Hepatic stellate cell (primary cell): ENCODE data around the gene CLCN2.

ENCODE experiments used
- DNase-seq: peaks from one replicate; pipeline ENCODE4 v3.0.0; 2011; ENCODE audit warnings: low spot score

The CLCN2 gene

DNA sequence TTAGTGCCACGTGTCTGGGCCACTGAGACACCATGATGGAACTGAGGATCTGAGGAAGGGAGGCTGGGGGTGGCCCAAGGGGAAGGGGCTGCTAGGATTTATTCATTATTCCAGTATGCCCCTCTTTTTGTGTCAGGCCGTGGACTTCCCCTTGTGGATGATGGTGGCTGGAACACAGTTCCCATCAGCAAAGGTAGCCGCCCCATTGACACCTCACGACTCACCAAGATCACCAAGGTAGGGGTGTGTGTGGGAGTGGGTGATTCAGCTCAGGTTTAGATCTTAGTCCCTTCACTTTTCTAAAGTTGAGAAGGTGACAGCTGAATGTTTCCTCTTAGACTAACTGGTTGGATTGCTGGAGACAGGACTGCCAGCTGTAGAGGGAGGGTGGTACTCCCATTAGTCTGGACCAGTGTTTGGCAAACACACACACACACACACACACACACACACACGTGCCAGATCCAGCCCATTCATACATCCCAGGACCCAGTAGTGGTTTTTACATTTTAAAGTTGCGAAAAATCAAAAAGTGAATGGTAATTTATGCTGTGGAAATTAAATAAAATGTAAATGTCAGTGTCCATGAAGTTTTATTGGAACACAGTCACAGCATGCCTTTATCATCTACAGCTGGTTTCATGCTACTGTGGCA, 35.6 kb downstream of the CLCN2 start:
- DNase-seq: no peak

- no peak for DNase-seq
These were observed 36.1 kb downstream of the CLCN2 start for GRCh38 chr3:184325269-184325668.

- DNase-seq: no peak
These were observed 37.7 kb downstream of the CLCN2 start for GRCh38 chr3:184323696-184324095.

DNA sequence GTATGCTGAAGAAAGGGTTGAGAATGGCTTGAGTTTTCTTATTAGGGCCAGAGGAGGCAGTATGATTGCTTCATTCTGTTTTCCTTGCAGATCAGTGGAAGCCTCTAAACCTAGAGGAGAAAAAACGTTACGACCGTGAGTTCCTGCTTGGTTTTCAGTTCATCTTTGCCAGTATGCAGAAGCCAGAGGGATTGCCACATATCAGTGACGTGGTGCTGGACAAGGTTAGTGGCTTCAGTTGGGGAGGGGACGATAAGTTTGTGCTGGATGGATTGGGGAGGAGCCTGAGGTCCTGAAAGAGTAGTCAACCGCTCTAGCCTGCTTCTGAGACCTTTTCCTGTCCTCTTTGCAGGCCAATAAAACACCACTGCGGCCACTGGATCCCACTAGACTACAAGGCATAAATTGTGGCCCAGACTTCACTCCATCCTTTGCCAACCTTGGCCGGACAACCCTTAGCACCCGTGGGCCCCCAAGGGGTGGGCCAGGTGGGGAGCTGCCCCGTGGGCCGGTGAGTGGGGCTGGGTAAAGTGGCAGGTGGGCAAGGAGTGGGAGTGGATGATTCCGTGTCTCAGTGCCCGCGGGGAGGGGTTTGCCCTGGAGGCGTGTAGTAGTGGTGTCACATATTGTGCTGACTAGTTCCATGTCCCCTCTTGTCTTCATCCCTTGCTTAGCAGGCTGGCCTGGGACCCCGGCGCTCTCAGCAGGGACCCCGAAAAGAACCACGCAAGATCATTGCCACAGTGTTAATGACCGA, 38.5 kb downstream of the CLCN2 start:
- DNase-seq: no peak

DNA sequence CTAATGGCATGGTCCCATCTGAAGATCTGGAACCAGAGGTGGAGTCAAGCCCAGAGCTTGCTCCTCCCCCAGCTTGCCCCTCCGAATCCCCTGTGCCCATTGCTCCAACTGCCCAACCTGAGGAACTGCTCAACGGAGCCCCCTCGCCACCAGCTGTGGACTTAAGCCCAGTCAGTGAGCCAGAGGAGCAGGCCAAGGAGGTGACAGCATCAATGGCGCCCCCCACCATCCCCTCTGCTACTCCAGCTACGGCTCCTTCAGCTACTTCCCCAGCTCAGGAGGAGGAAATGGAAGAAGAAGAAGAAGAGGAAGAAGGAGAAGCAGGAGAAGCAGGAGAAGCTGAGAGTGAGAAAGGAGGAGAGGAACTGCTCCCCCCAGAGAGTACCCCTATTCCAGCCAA, 39.7 kb downstream of the CLCN2 start:
- no peak for DNase-seq

GRCh38 chr3:184320104-184320445, 41.3 kb downstream of the CLCN2 start:
- peak; percentile 99 for DNase-seq

DNA sequence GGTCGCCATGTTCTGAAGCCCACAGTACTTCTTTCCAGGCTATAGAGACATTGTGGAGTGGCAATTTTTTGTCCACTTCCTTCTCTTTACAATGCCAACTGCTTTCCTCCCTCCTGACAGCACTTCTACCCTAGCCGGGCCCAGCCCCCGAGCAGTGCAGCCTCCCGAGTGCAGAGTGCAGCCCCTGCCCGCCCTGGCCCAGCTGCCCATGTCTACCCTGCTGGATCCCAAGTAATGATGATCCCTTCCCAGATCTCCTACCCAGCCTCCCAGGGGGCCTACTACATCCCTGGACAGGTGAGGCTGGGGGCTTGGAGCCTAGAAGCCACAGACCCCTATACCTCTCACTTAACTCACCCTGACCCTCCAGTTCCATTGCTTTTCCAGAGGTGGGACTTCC, 44.2 kb downstream of the CLCN2 start:
- DNase-seq: no peak

DNA sequence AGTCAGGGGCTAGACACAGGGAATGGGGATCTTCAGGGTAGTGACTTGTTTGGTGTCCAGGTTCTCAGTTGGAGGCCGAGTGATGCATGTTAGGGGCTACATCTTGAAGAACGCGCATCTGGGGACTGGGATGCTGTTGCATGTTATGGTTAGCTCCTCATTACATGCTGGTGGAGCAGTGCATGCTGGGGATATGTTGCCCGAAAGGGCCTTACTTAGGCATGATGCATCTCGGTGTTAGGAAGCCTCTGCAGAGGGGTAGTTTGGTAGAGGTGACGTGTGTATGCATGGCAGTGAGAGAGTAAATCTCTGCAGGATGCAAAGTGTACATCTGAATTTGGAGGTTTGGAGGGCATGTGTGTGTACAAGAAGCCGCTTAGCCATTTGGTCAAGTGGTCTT, 44.6 kb downstream of the CLCN2 start:
- no peak for DNase-seq

GRCh38 chr3:184315871-184316661, 45.3 kb downstream of the CLCN2 start:
- DNase-seq: no peak

DNA sequence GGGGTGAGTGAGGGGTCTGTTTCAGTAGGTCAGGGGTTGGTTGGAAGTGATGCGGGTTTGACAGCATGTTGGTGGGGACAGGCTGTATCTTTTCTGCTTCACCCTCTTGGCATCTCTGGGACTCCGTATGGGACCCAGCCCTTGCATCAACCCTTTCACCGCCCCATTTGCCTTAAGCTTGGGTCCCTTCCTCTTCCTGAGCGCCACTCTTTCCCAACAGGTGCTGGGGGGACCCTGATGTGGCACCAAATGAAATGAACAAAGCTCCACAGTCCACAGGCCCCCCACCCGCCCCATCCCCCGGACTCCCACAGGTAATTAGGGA, 45.9 kb downstream of the CLCN2 start:
- DNase-seq: peak; percentile 35

DNA sequence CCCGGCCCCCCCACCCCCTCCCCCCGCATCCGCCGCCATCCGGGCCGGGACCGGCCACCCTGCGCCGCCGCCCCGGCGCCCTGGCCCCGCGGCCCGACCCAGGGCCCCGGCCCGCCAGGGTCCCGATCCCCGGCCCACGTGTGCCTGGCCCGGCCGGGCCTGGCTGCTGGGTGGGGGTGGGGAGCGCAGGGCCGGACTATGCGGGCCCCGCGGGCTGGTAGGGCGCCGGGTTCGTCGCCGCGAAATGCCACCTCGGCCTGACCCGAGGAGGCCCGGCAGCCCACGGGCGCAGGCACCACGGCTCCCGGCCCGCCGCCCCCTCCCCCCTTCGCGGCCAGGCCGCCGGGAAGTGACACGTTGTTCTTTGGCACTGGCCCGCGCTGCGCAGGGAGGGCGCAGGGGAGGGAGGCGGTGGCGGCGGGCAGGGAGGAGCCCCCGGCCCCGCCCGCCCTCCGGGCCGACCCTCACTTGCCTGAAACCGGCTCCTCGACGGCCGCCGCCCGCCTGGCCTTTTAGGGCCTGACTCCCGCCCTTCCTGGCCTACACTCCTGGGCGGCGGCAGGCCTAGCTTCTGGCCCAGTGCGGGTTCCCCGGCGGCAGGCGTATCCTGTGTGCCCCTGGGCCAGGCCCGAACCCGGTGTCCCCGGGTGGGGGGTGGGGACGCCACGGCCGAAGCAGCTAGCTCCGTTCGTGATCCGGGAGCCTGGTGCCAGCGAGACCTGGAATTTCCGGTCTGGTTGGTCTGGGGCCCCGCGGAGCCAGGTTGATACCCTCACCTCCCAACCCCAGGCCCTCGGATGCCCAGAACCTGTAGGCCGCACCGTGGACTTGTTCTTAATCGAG, 46.5 kb downstream of the CLCN2 start:
- peak; percentile 84 for DNase-seq

GRCh38 chr3:184314363-184314699, 47.1 kb downstream of the CLCN2 start, which contains the start of gene EIF4G1:
Gene EIF4G1 (plus strand): TSS chr3:184314606. CDS start chr3:184315797, 1,191 bp downstream.
- peak; percentile 96 for DNase-seq

- no peak for DNase-seq
These were observed 49.8 kb downstream of the CLCN2 start for GRCh38 chr3:184311633-184312032.

DNA sequence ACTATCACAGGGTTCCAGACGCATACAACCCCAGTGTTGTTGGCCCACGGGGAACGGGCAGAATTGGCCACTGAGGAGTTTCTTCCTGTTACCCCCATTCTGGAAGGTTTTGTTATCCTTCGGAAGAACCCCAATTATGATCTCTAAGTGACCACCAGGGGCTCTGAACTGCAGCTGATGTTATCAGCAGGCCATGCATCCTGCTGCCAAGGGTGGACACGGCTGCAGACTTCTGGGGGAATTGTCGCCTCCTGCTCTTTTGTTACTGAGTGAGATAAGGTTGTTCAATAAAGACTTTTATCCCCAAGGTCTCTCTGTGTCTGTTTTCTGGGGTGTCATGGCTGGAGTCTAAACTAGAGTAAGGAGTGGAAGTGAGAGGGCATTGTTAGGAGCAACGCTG, 52.7 kb downstream of the CLCN2 start:
- DNase-seq: no peak

GRCh38 chr3:184307915-184308314, 53.5 kb downstream of the CLCN2 start:
- no peak for DNase-seq

DNA sequence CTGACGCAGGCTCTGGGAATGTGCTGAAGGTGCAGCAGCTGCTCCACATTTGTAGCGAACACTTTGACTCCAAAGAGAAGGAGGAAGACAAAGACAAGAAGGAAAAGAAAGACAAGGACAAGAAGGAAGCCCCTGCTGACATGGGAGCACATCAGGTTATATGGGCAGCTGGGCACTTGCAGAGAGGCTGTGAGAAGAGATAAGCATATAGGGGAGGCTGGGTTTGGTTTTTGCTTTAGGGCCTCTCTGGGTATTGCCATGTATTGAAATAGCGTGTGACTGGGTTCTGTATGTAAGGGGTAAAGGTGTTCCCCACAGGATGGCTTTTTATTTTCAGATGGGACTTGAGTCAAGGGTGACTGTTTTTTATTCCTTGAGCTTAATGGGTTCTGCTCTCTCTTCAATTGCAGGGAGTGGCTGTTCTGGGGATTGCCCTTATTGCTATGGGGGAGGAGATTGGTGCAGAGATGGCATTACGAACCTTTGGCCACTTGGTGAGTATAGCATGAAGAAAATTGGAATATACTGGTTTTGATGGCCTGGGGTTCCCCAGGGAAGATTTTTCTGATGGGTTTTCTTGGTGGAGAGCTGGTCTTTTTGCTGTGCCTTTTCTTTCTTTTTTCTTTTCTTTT, 54.9 kb downstream of the CLCN2 start:
- DNase-seq: no peak

- DNase-seq: no peak
These were observed 55.8 kb downstream of the CLCN2 start for GRCh38 chr3:184305577-184305976.

GRCh38 chr3:184300378-184300720, 61.1 kb downstream of the CLCN2 start:
- DNase-seq: no peak

GRCh38 chr3:184299488-184300377, 61.7 kb downstream of the CLCN2 start:
- DNase-seq: no peak

DNA sequence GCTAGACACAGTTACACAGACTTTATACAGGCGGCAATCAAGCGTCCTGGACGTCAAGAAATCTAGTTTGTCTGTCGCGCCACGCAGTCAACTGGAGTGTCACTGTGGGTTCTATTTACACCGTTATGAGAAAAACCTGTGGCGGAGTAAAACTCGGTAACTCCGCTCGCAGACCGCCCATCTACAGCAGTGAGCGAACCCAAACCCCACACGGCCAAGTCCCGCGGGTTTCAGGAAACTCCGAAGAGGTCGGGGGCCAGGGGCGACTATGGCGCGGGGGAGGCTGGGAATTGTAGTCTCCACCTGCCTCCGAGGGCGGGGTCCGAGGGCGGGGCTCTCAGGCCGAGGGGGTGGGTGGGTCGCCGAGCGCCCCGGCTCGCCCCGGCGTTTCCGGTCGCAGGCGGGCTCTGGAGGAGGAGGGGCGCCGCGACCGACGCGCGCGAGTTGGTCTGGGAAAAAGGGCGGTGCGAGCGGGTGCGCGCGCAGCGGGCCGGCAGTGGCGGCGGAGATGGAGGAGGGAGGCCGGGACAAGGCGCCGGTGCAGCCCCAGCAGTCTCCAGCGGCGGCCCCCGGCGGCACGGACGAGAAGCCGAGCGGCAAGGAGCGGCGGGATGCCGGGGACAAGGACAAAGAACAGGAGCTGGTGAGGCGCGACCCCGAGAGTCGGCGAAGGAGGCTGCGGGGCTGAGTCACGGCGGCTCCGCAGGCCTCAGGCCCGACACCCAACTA, 62.5 kb downstream of the CLCN2 start, which contains the start of gene PSMD2:
Gene PSMD2, plus strand, starts transcription at position 483 of the 729 bp plus-strand sequence. Its CDS starts 26 bp downstream, at position 509.
- peak; percentile 95 for DNase-seq
